Measurements from ENCODE around the gene PRR5L.
"Not testable (repeated sequence)": the region's sequence is repeated elsewhere in the genome, so short reads cannot be mapped to it uniquely, and the experiment has no call there.

Gene PRR5L

DNA sequence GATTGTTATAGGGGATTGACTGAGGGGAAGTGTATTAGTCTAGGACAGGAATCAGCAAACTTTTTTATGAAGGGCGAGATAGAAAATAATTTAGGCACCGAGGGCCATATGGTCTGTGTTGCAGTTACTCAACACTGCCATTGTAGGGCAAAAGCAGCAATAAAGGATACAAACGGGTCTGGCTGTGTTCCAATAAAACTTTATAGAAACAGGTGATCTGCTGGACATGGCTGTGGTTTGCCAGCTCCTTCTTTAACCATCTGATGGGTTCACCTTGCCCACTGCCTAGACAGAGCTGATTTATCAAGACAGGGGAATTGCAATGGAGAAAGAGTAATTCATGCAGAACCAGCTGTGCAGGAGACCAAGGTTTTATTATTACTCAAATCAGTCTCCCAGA is 20.0 kb downstream of the PRR5L start:
- H3K27ac ChIP-seq = no peak overlapping the region
- no peaks in the 10 kb centered on the region for H3K27me3 ChIP-seq (ENCODE audit: insufficient read depth, low read depth, severe bottlenecking)
- TF ChIP-seq, protein P1, sequence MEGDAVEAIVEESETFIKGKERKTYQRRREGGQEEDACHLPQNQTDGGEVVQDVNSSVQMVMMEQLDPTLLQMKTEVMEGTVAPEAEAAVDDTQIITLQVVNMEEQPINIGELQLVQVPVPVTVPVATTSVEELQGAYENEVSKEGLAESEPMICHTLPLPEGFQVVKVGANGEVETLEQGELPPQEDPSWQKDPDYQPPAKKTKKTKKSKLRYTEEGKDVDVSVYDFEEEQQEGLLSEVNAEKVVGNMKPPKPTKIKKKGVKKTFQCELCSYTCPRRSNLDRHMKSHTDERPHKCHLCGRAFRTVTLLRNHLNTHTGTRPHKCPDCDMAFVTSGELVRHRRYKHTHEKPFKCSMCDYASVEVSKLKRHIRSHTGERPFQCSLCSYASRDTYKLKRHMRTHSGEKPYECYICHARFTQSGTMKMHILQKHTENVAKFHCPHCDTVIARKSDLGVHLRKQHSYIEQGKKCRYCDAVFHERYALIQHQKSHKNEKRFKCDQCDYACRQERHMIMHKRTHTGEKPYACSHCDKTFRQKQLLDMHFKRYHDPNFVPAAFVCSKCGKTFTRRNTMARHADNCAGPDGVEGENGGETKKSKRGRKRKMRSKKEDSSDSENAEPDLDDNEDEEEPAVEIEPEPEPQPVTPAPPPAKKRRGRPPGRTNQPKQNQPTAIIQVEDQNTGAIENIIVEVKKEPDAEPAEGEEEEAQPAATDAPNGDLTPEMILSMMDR (IDR thresholded peaks at IDR 0.05; ENCODE audit: low read depth, low read length) = no peak
- no peaks in the 10 kb centered on the region for H3K36me3 ChIP-seq
- H3K9me3 ChIP-seq (ENCODE audit: severe bottlenecking) = no peaks in the 10 kb centered on the region
- DNase-seq = no peak
- no peak overlapping the region for H3K4me3 ChIP-seq (ENCODE audit: low read depth, low read length)

DNA sequence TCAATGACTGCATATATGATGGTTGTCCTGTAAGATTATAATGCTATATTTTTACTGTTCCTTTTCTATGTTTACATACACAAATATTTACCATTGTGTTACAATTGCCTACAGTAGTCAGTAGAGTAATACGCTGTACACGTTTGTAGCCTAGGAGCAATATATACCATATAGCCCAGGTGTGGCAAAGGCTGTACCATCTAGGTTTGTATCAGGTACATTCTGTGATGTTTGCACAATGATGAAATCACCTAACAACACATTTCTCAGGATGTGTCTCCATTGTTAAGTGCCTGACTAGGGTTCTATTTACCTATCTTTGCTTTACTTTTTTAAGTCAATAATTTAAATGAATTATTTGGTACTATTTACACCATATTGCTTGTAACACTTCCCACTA is 21.9 kb downstream of the PRR5L start:
- Histone ChIP-seq H3K9me3 (ENCODE audit: severe bottlenecking) (no peaks in the 10 kb centered on the region), H3K27me3 (ENCODE audit: insufficient read depth, low read depth, severe bottlenecking) (no peaks in the 10 kb centered on the region), H3K4me3 (ENCODE audit: low read depth, low read length) (no peak overlapping the region), H3K27ac (no peak overlapping the region), H3K36me3 (no peaks in the 10 kb centered on the region)
- TF ChIP-seq, protein P1 (IDR thresholded peaks at IDR 0.05; ENCODE audit: low read depth, low read length) = no peak
- no peak for DNase-seq

DNA sequence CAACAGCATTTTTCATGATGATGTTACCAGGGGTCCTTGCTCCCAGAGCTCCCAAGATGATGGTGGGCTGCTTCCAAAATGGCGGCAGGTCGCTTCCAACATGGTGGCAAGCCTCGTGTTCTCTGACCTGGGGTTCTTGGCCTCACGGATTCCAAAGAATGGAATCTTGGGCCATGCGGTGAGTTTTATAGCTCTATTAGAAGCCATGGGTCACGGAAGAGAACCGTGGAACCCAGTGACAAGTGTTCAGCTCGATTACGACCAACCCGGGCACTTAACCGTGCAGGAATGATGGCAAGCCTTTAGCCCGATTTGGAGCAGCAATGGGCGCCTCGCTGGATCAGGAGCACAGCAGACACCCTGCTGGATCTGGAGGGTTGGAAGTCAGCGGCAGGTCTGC is 28.9 kb downstream of the PRR5L start:
- H3K4me3 ChIP-seq (ENCODE audit: low read depth, low read length); H3K27ac ChIP-seq; H3K27me3 ChIP-seq (ENCODE audit: insufficient read depth, low read depth, severe bottlenecking); H3K9me3 ChIP-seq (ENCODE audit: severe bottlenecking); DNase-seq; H3K36me3 ChIP-seq: not testable (repeated sequence)

DNA sequence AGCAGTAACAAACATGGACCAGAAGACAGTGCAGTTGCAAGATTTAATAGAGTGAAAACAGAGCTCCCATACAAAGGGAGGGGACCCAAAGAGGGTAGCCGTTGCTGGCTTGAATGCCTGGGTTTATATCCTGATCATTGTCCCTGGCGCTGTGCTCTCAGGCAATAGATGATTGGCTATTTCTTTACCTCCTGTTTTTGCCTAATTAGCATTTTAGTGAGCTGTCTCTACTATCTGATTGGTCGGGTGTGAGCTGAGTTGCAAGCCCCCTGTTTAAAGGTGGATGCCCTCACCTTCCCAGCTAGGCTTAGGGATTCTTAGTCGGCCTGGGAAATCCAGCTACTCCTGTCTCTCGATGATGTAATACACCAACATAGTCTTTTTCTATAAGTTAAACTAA is 29.3 kb downstream of the PRR5L start:
- not testable (repeated sequence) for H3K36me3 ChIP-seq; DNase-seq; H3K4me3 ChIP-seq (ENCODE audit: low read depth, low read length); H3K27me3 ChIP-seq (ENCODE audit: insufficient read depth, low read depth, severe bottlenecking); H3K9me3 ChIP-seq (ENCODE audit: severe bottlenecking); H3K27ac ChIP-seq

DNA sequence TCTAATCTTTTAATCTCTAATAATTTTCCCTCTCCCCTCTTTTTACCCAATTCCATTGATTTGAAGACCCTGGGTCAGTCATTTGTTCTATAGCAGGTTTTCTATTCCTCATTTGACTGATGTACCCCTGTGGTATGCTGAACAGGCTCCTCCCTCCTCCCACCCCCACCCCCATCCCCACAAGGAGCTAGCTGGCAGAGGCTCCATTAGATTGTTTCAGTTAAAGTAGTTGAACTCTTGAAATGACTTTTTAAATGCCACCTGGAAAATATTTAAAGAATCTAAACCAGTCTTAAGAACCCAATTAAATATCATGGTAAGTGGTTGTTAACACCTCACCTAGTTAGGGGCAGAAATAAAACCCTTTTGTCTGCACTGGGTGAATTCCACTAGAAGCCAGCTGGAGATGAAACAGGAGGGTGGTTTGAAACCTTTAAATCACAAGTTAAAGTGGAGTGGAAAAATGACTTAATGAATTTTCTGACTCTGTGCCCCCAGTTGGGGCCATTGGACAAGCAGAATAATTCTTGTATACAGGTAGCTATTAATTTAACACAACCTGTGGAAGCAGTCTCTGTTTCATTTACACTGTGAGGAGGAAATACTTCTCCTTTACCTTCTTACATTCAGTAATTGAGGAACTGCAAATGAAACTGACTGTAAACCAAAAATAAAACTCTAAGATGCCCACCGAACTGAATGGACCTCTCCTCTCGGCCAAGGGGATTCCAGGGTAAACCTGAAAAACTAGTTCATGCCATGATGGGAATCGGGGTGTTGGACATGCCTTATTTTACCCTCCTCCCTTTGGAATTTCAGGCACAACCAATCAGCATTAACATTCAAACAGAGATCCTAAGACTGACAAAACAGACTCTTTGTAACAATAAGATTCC is 30.7 kb downstream of the PRR5L start:
- Histone ChIP-seq H3K27me3 (ENCODE audit: insufficient read depth, low read depth, severe bottlenecking) (no peaks in the 10 kb centered on the region), H3K4me3 (ENCODE audit: low read depth, low read length) (no peak overlapping the region), H3K9me3 (ENCODE audit: severe bottlenecking) (no peaks in the 10 kb centered on the region), H3K36me3 (no peaks in the 10 kb centered on the region), H3K27ac (no peak overlapping the region)
- TF ChIP-seq, protein P1 (IDR thresholded peaks at IDR 0.05; ENCODE audit: low read depth, low read length) = no peak
- no peak for DNase-seq

DNA sequence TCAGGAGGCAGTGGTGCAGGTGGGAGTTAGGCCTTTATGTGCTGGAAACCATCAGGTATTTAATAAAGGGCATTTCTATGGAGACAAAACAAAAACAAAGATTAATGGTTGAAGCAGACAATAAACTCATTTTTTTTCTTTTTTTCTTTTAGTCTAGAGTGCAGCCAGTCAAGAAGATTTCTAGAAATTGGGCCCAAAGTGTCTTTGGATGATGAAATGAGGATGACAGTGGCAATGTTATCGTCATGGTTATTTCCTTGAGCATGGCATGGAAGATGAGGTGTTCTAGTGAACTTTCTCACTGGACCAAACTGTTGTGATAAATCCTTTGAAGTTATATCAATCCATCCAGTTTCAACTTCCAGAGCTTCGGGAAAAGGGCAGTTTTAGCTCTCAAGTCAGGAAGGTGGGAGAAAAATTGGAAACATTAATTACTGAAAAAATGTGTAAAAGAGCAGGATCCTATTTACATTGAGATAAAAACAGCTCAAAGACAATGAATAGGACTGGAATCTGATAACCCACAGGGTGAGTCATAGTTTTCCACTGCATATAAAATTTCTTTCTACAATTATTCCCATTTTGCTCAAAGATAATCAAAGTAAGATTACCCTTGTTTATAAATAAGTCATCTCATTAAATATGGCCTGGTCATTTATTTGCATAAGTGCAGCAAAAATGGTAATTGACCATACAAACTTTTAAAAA is 33.0 kb downstream of the PRR5L start:
- Histone ChIP-seq H3K27me3 (ENCODE audit: insufficient read depth, low read depth, severe bottlenecking) (no peaks in the 10 kb centered on the region), H3K36me3 (no peaks in the 10 kb centered on the region), H3K27ac (no peak overlapping the region), H3K9me3 (ENCODE audit: severe bottlenecking) (no peaks in the 10 kb centered on the region), H3K4me3 (ENCODE audit: low read depth, low read length) (no peak overlapping the region)
- no peak for DNase-seq
- TF ChIP-seq, protein P1 (IDR thresholded peaks at IDR 0.05; ENCODE audit: low read depth, low read length) = no peak

All from WERI-Rb-1 (cell line).